HUDEP-2 (cell line): ENCODE results near the gene LGALS7B.
"Not testable (repeated sequence)": the region's sequence is repeated elsewhere in the genome, so short reads cannot be mapped to it uniquely, and the experiment has no call there.

ENCODE experiments used
- DNase-seq, 76 experiments: peaks; one replicate each; lab custom pipeline; 2025; ENCODE audit not compliant: unreplicated experiment in 76 of 76; lab: John Stamatoyannopoulos, UW

Gene LGALS7B

DNA sequence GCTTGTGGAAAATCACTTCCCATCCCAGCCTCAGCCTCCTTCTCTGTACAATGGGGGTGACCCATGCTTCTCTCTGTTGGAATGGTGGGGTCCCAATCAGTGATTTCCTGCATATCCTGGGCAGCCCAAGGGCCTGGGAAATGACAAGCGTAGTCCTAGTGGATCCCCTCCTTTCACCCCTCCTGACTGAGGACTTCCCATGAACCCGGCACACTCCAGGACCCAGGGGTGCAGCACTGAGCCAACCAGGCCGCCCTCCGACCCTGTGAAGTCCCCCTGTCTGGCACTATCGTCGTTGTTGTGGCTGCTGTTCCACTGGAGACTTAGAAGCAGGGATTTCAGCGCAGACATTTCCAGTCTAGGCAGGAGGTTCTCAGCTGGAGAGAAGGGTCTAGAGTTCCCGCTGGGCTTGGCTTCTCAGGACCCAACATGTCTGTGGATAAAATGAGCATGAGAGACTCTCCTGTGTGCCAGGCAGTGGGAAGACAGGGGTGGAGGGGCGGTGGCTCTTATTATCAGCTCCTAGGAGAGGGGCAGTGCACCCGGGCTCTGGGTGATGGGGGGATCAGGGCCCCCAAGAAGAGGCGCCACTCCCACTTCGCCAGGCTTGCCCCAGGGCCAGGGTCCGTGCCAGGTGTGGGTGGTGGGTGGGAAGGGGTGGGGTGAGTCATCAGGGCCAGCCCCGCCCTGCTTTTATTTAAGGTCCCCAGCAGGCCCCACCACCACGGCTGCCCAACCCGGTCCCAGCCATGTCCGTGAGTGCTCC lies at the start of gene LGALS7B:
Gene LGALS7B (plus strand): TSS at position 723 of the 766 bp plus-strand sequence. CDS start 27 bp downstream, at position 750.
- DNase-seq: no peak

DNA sequence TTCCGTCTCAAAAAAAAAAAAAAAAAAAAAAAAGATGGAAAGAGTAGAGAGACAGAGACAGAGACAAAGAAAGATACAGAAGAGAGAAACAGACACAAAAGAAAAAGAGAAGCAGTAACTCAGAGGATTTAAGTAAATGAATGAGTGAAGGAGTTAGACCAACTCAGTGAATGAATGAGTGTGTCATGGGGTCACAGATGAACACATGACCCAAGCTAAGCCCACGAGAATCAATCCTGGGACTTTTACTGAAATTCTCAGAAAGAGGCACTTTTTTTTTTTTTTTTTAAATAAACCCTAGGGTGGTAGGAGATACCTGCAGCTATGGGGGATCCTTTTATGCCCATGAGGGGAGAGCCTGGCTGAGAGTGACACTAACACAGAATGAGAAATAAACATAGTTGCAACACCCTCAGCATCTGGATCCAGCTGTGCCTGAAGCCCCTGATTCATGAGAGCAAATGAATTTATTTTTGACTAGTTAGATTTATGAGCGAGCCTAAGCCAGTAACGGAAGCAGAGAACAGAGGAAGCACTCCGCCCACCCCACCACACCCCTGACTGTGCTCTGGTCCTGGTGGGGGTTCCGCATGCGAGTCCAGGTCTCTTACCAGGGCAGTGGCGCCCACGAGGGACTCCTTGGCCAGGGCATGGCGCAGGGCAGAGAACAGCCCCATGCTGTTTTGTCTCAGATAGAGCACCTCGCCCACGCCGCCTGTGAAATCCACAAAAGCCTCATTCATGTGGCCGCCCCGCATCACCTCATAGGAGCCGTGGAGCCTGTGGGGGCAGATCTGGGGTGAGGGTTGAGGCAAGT lies 49.4 kb upstream of the LGALS7B start:
- no peak for DNase-seq

DNA sequence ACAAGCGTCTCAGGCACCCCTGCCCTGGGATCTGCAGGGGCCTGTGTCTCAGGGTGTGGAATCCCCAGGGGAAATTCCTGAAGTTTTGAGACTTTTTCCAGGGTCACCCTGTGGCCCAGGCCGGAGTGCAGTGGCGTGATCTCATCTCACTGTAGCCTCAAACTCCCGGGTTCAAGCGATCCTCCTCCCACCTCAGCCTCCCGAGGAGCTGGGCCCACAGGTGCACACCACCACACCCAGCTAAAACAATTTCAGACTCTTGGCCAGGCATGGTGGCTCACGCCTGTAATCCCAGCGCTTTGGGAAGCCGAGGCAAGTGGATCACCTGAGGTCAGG lies 48.8 kb upstream of the LGALS7B start:
- DNase-seq: no peak

DNA sequence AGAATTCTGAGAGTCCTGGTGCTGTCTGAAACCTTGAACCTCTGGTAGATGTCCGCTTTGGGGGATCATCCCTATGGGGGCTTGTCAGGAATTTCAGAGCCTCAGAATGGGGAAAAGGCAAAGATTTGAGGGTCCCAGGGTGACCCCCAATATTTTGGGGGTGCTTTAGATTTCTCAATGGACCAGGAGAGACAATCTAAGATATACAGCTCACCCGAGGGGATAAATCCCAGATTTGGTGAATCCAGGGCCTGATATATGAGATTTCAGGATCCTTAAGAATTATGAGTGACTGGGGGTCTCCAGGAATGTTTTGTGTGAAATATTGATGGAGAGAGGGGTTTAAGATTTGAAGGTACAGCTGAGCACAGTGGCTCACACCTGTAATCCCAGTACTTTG lies 48.1 kb upstream of the LGALS7B start:
- no peak for DNase-seq

DNA sequence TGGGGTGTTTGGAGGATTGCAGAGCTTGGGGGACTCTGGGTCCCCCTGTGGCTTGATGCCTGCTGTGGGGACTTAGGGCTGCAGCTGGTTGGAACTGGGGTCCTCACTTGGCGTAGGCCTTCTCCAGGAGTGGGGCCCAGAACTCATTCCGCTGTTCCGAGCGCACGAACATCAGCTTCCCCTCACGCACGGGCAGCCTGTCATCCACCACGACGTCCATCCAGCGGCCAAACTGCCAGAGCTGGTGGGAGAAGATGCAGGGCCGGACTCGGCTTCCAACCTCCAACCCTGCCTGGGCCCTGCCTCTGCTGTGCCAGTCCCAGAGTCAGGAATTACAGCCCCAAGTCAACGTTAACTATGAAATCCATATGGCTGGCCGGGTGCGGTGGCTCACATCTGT lies 47.3 kb upstream of the LGALS7B start:
- no peak for DNase-seq

DNA sequence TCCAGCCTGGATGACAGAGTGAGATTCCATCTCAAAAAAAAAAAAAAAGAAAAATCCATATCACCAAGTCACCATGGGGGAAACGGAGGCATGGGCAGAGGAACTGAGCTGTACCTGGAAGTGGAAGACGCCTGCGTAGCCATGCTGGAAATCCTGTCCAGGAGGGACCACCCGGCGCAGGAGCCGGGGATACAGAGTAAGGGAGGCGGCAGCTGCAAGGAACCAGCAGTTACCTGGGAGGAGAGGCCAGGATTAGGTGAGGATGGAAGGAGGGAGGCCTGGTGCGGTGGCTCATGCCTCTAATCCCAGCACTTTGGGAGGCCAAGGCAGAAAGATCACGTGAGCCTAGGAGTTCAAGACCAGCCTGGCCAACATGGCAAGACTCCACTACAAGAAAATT lies 46.7 kb upstream of the LGALS7B start:
- no peak for DNase-seq

DNA sequence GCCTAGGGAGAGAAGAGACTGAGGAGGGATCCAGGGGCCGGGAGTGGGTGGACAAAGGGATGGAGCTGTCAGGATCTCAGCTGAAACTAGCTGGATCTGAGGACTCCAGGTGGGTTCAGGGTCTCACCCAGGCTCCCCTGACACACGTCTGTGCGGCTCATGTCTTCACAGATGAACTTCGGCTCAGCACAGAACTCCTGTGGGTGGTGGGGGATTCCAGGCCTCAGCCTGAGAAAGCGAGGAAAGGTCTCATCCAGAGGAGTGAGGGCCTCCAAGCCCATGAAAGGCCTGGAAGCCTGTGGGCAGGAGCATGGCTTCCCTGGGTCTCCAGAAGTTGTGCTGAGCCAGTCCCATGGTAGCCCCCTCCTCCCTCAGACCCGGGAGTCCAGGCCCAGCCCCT lies 46.1 kb upstream of the LGALS7B start:
- DNase-seq: no peak

DNA sequence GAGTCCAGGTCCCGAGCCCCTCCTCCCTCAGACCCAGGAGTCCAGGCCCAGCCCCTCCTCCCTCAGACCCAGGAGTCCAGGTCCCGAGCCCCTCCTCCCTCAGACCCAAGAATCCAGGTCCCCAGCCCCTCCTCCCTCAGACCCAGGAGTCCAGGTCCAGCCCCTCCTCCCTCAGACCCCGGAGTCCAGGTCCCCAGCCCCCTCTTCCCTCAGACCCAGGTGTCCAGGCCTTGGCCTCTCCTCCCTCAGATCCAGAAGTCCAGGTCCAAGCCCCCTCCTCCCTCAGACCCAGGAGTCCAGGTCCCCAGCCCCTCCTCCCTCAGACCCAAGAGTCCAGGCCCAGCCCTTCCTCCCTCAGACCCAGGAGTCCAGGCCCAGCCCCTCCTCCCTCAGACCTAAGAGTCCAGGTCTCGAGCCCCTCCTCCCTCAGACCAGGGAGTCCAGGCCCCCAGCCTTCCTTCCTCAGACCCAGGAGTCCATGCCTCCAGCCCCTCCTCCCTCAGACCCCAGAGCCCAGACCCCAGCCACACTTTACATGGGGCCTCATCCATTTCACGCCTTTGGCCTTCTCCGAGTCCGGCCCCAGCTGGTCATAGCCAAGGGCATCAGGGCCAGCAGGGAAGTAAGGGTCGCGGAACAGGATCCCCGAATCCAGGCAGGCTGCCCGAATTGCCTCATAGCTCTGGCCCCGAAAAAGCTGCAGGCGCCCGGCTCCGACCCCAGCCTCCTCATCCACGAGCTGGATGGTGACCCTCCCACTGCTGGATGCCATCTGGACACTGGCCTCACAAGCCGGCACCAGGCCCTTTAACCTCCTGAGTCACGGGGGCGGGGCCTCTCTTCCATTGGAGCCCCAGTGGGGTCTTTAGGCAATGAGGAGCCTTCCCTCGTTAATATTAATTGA lies 45.4 kb upstream of the LGALS7B start:
- DNase-seq: no peak

DNA sequence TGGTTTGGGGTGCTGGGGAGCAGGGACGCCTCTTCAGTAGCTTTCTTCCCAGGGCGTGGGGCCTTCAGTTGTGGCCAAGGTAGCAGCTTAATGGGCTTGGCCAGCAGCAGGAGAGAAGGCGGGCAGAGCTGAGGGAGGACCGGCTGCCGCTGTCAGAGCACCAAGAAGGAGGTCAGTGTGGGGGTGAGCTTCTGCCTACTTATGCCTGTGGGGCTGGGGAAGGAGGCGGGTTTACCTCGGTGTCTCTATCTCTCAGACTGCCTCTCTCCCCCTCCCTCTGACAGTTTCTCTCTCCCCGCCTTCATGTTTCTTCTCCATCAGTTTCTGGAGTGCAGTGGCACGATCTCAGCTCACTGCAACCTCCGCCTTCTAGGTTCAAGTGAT lies 44.7 kb upstream of the LGALS7B start, which contains the start of gene CAPN12:
Gene CAPN12 (minus strand): TSS at position 177 of the 384 bp plus-strand sequence. CDS start 309 bp downstream, outside the sequence.
- DNase-seq: no peak

DNA sequence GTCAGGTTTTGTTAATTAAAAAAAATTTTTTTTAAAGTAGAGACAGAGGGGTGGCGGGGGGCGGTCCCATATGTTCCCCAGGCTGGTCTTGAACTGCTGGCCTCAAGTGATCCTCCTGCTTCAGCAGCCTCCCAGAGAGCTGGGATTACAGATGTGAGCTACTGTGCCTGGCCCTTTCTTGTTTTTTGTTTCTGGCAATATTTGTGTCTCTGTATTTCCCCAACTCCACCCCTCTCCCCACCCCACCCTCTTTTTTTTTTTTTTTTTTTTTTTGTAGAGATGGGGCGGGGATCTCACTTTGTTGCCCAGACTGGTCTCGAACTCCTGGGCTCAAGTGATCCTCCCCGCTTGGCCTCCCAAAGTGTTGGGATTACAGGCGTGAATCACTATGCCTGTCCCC lies 44.1 kb upstream of the LGALS7B start:
- peak in 1 of 76 experiments; percentile 15 for DNase-seq

DNA sequence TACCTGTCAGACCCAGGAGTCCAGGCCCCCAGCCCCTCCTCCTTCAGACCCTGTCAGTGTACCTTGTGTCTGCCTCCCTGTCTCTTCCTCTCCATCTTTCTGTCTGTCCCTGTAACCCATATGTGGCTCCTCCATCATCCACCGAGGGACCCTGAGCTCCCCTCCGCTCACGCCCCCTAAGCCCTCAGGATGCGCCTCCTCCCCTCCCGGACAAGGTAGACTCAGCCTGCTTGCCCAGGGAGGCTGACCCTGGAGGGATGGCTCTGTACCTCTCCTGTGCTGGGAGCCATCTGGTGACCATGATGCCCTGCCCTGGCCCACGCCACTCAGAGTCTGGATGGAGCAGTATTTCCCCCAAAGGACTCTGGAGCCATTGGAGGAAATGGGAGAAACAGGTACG lies 43.7 kb upstream of the LGALS7B start:
- no peak for DNase-seq

DNA sequence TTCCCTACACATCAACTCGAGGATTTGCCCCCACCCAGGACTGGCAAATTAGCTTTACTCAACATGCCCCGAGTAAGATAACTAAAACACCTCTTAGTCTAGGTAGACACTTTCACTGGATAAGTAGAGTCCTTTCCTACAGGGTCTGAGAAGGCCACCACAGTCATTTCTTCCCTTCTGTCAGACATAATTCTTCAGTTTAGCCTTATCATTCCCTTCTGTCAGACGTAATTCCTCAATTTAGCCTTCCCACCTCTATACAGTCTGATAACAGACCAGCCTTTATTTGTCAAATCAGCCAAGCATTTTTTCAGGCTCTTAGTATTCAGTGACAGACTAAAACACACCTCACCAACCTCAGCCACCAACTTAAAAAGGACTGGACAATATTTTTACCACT lies 35.2 kb upstream of the LGALS7B start:
- not testable (repeated sequence) for DNase-seq

DNA sequence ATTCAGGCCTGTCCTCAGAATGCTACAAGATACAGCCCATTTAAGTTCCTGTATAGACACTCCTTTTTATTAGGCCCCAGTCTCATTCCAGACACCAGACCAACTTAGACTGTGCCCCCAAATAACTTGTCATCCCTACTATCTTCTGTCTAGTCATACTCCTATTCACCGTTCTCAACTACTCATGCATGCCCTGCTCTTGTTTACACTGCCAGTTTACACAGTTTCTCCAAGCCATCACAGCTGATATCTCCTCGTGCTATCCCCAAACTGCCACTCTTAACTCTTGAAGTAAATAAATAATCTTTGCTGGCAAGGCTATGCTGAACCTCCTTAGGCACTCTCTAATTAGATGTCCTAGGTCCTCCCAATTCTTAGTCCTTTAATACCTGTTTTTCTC lies 34.8 kb upstream of the LGALS7B start:
- DNase-seq: not testable (repeated sequence)

DNA sequence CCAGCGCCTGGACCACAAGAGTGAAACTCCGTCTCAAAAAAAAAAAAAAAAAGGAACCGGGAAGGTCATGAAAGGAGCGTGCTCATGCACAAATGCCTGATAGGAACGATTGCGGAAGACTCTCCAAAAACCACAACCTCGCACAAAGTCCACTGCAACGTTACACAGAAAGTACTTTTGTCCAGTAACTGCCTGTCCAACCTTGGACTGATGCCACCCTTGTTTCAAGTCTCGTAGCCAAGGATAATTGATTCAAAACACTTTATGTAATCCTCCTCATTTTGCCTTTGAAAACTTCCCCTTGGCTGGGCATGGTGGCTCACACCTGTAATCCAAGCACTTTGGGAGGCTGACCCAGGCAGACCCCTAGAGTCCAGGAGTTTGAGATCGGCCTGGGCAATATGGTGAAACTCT lies 29.4 kb upstream of the LGALS7B start:
- no peak for DNase-seq

DNA sequence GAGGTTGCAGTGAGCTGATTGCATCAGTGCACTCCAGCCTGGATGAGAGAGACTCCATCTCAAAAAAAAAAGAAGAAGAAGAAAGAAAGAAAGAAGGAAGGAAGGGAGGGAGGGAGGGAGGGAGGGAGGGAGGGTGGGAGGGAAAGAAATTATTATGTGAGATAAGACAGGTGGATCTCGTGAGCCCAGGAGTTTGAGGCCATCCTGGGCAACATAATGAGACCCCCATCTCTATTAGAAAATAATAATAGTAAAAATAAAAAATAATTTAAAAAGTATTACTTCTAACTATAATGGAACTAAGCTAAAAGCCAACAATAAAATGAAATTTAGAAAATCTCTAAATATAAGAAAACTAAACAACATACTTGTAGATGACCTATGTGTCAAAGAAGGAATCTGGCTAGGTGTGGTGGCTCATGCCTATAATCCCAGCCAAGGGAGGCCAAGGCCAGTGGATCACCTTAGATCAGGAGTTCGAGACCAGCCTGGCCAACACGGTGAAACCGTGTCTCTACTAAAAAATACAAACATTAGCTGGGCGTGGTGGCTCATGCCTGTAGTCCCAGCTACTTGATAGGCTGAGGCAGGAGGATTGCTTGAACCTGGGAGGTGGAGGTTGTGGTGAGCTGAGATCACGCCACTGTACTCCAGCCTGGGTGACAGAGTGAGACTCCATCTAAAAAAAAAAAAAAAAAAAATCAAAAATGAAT lies 28.0 kb upstream of the LGALS7B start:
- DNase-seq: not testable (repeated sequence)

DNA sequence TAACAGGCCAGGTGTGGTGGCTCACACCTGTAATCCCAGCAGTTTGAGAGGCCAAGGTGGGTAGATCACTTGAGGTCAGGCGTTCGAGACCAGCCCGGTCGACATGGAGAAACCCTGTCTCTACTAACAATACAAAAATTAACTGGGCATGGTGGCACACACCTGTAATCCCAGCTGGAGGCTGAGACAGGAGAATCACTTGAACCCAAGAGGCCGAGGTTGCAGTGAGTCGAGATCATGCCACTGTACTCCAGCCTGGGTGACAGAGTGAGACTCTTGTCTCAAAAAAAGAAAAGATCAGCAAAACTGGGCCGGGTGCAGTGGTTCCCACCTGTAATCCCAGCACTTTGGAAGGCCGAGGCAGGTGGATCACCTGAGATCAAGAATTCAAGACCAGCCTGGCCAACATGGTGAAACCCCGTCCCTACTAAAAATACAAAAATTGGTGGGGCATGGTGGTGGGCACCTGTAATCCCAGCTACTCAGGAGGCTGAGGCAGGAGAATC lies 27.1 kb upstream of the LGALS7B start:
- DNase-seq: not testable (repeated sequence)

DNA sequence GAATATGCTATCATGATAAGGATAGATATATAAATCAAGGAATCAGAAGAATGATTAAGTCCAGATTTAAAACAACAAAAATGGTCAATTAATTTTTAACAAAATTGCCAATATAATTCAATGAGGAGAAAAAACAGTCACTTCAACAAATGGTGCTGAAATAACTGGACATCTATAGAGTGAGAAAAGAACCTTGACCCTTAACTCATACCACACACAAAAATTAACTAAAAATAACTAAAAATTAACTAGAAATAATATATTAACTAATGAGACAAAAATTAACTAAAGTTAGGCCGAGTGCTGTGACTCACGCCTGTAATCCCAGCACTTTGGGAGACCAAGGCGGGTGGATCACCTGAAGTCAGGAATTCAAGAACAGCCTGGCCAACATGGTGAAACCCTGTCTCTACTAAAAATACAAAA lies 25.2 kb upstream of the LGALS7B start:
- no peak for DNase-seq

DNA sequence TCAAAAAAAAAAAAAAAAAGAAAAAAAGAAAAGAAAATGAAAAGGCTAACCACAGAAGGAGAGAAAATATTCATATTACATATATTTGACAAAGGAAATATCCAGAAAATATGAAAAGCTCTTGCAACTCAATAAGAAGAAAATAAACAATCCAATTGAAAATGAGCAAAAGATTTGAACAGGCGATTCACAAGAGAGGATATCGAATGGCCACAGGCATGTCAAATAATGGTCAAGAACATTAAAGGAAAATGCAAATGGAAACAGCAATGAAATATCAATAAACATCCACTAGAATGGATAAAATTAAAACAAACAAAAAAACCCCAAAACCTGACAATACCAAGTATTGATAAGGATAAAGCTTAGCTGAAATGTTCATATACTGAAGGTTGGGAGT lies 23.8 kb upstream of the LGALS7B start:
- DNase-seq: no peak

DNA sequence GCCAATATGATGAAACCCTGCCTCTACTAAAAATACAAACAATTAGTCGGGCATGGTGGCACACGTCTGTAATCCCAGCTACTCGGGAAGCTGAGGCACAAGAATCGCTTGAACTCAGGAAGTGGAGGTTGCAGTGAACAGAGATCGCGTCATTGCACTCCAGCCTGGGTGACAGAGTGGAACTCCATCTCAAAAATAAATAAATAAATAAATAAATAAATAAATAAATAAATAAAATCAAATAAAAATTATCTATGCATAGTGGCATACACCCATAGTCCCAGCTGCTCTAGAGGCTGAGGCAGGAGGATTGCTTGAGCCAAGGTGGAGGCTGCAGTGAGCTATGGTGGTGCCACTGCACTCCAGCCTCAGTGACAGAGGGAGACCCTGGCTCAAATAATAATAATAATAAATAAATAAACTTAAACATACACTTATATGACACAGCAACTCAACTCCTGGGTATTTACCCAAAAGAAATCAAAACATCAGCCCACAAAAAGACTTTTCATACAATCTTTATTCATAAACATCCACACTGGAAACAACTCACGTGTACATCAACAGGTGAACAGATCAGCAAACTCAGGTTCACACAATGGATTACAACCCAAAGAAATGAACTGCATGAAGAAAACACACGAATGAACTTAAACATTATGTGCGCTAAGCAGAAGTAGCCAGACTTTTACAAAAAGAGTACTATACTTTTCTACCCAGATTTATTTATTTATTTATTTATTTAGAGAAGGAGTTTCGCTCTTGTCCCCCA lies 22.5 kb upstream of the LGALS7B start:
- DNase-seq: no peak
